NOMO-1 treated with dmso at 0.1 percent for 144 hours (cell line): ENCODE results near the gene TNFRSF8.
"Not testable (repeated sequence)": the region's sequence is repeated elsewhere in the genome, so short reads cannot be mapped to it uniquely, and the experiment has no call there.

Experiments used
- DNase-seq: peaks from one replicate; lab custom pipeline; 2025; ENCODE audit not compliant: unreplicated experiment; lab: John Stamatoyannopoulos, UW

Gene TNFRSF8

DNA sequence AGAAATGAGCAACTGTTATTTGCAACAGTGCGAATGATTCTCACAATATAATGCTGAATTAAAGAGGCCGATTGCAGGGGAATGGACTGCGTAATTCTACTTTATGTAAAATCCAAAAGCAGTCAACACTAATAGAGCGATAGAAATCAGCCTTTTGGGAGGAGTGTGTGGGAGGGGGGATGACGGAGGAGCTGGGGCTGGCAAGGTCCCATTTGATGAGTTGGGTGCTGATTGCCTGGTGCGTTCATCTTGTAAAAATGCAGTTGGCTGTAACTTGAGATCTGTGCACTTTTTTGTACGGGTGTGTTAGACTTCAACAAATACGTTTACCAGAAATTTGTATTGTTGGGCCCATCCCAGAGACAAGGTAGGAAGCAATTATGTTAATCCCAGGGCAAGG, 20.7 kb downstream of the TNFRSF8 start:
- DNase-seq: no peak

DNA sequence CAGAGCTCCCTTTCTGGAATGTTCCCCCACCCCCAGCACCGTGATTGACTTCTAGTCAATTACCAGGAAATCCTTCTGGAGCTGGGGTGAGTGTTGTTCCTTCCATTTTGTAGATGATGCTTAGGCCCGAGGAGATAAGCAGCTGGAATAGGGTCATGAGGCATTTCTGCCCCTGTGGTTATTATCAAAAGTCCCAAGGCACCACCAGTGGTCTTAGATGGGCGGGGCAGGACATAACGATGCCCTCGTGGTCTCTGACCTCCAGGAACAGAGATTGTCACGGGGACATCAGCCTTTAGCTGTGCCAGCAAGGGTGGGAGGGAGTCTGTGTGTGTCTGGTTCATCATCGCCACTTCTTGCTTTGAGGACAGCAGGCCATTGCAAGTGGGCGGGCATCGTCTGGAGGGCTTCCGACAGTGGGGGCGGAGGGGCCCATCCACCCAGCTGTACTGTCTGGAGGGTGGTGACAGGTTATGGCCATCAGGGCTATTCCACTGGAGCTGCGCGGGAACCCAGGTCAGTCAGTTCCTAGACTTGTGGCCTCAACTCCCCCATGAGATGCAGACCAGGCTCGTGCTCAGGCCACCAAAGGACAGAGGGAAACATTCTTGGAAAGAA, 22.6 kb downstream of the TNFRSF8 start:
- DNase-seq: no peak

DNA sequence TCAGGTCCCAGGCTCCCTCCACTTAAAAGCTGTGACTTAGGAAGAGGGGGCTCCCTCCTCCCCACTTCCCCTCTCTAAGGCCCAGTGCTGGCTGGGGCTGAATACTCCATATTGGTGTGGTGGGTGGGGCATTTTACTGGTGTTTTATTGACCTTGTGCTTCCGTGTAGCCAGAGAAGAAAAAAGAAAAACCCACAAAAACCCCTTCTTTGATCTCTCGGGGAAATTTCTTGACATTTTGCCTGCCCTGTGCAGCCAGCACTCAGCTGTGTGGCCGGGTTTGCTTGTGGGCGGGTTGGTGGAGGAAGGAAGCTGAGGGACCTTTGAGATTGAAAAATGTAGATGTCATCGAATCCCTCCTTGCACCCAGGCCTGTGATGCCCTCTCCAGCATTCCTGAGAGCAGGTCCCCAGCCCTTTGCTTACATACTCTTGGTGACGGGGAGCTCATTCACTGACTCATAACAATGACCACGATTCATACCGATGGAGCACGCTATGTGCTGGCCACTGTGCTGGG, 24.8 kb downstream of the TNFRSF8 start:
- DNase-seq: no peak

DNA sequence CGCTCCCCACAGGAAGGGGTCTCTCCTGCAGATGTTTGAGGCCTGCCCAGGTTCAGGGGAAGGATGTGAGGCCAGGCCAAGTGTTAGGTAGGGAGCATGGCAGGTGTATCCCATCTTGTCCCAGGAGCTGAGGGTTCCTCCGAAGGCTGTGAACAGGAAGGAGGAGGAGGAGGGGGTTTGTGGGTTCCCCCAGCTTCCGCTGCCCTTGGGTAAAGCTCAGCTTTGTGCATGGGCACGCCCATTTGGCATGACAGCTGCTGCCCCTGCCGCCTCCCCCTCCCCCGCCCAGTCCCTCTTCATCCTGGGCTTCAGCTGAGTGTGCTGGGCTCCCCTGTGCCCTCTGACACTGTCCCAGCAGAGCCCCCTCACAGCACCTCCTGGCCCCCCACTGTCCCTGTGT, 25.5 kb downstream of the TNFRSF8 start:
- no peak for DNase-seq

DNA sequence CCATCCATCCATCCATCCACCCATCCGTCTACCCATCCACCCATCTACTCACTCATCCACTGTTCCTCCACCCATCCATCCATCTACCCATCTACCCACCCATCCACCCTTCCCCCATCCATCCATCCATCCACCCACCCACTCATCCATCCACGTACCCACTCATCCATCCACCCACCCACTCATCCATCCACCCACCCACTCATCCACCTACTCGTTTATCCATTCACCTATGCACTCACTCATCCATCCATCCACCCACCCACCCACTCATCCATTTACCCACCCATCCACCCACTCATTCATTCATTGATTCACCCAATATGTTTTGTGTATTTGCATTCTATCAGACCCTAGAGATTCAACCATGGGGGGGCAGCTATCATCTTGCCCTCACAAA, 27.2 kb downstream of the TNFRSF8 start:
- no peak for DNase-seq

DNA sequence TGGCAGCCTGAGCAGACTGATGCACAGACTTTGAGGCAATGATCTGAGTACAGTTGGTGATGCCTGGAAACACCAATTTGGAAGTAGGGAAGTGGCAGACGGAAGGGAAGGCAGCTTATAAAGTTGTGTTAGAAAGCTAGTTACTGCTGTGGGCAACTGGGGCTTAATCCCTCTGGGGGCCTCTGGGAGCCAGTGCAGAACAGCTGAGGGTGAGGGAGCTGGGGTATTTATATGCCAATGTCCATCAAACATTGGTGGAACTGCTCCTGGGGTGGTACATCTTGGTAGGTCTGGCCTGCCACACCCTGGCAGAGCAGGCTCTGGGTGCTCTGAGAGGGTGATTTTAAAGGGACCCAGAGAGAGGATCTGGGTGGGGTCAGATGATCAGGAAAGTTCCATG, 28.1 kb downstream of the TNFRSF8 start:
- no peak for DNase-seq

DNA sequence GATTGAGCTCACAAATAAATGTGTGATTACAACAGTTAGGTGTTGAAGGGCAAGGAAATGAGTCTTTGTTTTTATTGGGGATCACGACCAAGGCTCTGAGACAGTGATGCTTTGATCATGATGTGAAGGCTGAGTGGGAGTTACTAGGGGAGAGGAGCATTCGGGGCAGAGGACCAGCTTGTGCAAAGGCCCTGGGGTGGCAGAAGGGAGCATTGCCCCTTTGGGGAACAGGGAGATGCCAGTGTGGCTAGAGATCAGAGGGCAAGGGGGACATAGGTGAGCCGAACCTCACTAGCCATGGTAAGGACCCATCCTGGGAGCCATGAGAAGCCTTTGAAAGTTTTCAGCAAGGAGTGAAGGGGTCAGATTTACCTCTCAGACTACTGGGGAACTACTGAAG, 31.1 kb downstream of the TNFRSF8 start:
- no peak for DNase-seq

DNA sequence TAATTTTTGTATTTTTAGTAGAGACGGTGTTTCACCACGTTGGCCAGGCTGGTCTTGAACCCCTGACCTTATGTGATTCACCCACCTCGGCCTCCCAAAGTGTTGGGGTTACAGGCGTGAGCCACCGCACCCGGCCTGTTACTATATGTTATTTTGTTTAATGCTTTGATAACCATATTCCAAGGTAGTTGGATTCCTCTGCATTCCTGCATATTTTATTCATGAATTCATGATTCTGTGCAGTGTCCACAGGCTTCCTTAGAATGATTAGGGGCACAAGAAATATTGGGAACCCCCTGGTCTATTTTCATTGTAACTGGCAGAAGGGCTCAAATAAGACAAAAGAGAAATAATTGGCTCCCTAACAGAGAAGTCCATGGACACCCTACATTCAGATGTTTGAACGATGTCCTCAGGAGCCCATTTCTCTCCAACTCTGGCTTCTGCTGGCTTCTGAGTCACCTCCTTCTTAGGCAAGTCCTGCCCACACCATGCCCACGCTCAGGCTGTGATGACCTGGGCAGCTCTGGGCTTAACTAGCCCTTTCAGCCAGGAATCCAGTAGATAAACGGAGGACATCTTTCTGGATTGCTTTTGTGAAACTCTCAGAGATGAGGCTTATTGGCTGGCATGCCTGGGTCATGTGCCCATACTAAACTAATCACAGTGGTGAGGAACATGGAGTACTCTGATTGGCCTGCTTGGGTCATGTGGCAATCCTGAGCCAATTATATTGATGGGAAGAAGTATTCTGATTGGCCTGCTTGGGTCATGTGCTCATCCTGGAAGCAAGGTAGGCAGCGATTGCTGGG, 32.6 kb downstream of the TNFRSF8 start:
- no peak for DNase-seq

DNA sequence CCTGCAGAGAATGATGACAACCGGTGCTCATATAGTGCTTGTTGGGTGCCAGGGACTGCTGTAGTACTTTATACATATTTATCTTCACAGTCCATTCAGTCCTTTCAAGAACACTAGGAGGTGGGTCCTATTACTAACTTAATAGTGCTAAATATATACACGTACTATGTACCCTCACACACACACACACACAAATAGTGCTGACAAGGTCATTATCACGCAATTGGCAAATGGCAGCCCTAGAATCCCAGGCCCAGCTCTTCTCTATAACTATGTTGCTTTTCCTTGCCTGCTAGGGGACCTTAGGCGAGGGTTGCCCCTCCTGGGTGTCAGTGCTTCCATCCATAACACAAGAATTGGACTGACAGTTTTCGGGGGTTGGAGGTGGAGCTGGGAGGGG, 33.5 kb downstream of the TNFRSF8 start:
- DNase-seq: no peak

DNA sequence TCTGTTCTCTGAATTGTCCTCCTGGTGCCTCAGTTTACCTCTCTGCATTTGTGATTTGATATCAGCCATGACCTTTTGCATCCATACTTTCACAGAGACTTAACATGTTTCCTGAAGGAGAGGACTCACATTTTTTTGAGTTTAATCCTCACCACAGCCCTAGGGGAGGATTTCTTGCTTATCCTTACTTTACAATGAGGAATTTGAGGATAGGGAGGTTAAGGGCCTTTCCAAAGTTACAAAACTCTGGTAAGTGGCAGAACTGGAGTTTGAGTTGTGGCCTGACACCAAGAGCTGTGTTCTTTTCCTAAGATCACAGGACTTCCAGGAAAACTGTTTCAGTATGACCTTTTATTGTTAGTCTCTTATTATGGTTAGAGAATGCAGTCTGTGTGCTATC, 34.2 kb downstream of the TNFRSF8 start:
- no peak for DNase-seq

DNA sequence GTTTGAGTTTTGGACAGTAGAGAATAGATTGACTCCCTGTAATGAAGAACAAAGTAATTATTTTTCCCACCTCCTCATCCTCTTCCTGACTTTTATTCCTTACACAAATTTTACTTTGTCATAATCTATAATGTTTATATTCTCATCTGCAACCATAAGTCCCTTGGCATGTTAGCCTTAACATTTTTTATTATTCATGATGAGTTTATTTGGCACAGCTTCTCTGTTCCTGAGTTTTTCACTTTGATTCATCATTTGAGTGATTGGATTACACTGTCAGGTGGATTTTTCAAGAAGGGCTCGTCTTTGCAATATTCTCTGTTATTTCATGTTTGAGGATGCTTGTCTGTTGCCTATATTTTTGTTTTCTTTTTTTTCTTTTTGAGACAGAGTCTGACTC, 35.7 kb downstream of the TNFRSF8 start:
- no peak for DNase-seq

DNA sequence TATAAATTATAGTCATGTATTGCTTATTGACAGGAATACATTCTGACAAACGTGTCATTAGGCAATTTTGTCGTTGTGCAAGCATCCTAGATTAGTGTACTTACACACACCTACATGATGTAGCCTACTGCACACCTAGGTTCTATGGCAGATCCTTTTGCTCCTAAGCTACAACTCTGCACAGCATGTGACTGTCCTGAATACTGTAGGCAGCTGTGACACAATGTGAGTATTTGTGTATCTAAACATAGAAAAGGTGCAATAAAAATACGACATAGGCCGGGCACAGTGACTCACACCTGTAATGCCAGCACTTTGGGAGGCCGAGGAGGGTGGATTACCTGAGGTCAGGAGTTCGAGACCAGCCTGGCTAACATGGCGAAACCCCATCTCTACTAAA, 36.5 kb downstream of the TNFRSF8 start:
- DNase-seq: no peak

DNA sequence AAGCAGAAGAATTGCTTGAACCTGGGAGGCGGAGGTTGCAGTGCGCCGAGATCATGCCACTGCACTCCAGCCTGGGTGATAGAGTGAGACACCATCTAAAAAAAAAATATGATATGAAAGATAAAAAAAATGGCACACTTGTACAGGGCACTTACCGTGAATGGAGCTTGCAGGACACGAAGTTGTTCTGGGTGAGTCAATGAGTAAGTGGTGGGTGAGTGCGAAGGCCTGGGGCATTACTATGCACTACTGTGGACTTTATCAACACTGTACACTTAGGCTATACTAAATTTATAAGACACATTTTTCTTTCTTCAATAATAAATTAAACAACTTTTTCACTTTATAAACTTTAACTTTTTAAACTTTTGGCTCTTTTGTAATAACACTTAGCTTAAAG, 37.0 kb downstream of the TNFRSF8 start:
- DNase-seq: no peak

DNA sequence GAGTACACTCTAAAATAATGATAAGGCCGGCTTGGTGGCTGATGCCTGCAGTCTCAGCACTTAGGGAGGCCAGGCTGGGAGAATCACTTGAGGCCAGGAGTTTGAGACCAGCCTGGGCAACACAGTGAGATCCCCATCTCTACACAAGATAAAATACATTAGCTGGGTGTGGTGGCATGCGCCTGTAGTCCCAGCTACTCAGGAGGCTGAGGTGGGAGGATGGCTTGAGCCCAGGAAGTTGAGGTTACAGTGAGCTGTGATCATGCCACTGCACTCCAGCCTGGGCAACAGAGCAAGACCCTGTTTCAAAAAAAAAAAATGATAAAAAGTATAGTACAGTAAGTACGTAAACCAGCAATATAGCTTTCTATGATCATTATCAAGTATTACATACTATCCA, 38.0 kb downstream of the TNFRSF8 start:
- not testable (repeated sequence) for DNase-seq

DNA sequence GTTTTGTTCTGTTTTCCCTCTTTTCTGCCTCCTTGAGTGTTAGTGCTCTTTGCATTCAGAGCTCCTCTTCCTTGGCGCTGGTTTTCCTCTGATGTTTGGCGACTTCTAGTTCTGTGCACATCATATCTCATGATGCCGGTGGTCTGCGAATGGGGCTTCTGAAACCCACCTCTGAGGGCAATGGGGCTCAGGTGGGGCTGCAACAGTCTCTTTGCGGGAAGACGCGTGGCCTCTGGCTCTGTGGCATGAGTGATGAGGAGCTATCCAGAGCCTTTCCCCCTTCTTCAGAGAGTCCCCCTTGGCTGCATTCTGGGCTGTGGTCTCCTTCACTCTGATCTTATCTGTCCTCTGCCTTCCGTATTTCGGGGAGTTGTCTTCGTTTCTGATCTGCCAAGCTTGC, 39.0 kb downstream of the TNFRSF8 start:
- DNase-seq: no peak

DNA sequence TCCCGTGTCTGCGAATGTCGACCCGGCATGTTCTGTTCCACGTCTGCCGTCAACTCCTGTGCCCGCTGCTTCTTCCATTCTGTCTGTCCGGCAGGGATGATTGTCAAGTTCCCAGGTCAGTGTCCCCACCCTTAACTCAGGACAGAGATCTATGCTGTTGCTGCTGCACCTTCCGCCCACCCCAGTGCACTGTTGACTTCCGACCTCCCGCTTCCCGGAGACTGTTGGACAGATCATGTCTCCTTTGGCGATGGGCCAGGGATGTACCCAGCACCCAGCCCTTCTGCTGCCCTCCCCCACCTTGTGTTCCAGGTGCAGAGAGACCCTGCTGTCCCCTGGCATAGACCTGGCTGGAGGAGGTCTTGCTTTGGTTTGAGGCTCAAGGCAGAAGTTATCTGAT, 41.3 kb downstream of the TNFRSF8 start:
- no peak for DNase-seq

DNA sequence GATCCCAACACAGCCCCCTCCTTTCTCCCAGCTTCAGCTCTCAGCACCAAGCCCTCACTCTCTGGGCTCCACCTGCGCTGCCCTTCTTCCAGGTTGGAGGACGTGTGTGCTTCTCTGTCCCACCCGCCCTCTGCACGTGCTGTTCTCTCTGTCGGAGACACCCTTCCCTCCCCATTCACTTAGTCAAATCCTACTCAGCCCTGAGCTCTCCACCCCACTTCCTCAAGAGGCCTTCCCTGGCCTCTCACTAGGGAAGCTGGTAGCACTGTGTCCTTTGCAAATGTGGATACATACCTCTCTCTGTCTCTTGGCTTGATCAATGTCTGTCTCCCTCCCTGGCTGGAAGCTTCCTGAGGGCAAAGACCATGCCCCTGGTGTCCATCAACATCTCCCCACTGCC, 43.0 kb downstream of the TNFRSF8 start:
- no peak for DNase-seq

DNA sequence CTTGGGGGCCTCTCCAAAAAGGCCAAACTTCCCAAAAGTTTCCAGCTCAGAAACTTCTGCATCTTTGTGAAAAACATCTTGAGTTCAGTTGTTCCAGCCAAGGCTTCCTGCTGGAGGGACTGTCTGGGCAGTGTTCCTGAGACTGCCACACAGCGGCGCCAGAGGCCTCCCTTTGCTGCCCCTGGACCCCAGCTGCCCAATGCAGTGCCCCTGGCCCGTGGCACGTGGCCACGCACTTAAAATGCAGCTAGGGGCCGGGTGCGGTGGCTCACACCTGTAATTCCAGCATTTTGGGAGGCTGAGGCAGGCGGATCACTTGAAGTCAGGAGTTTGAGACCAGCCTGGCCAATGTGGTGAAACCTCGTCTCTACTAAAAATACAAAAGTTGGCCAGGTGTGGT, 43.8 kb downstream of the TNFRSF8 start:
- not testable (repeated sequence) for DNase-seq

DNA sequence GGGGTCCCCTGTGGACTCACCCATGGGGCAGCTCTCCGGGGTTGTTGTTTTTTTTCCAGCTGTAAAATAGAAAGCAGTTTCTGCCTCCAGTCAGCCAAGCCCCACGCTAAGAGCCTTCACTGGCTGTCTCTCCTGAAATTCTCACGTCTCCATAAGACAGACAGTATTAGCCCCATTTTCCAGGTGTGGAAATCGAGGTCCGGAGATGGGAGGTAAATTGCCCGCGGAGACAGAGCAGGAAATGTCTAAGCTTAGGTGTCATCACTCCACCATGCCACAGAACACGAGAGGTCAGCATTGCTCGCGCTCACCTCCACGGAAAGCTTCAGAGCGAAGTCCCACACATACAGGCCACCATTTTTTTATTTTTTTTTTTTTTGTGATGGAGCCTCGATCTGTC, 44.6 kb downstream of the TNFRSF8 start:
- no peak for DNase-seq

DNA sequence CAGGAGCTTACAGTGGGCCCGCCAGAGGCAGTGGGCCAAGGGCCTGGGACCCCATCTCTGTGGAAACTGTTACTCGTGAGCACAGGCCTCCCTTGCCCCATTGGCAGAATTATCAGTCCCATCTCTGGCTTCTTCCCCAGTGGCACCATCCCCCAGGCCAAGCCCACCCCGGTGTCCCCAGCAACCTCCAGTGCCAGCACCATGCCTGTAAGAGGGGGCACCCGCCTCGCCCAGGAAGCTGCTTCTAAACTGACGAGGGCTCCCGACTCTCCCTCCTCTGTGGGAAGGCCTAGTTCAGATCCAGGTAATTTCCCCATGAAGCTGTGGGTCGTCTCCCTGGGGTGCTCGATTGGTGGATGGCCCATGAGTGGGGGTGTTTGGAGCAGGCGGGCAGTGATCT, 46.8 kb downstream of the TNFRSF8 start:
- no peak for DNase-seq

DNA sequence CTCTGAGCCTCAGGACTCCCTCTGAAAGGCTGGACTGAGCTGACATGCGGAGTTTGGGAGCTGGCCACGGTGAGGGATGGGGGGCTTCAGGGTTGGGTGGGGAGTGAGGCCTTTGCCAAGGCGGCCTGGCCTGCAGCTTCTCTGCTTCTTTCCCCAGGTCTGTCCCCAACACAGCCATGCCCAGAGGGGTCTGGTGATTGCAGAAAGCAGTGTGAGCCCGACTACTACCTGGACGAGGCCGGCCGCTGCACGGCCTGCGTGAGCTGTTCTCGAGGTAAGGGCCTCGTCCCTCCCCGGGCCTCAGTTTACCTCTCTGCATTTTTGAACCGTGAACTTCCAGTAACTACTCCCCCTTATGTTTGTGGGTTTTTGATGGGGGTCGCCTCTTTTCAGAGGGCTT, 48.6 kb downstream of the TNFRSF8 start:
- no peak for DNase-seq

DNA sequence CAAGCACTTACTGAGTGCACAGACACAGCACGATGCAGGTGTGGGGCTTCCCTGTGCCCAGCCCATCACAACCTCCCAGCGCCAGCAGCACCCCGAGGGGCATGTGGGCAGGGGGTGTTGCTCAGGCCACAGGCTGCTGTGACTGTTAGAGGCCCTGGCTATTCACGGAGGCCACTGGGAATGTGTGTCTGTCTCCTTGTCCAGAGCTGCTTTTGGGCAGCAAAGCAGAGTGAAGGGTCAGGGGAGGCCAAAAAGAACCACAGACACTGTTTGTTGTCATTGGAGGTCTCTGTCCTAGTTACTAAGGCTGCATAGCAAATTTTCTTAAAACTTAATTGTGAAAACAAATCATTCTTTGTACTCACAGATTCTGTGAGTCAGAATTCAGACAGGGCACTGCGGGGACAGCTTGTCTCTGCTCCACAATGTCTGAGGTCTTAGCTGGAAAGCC, 49.6 kb downstream of the TNFRSF8 start:
- no peak for DNase-seq
